SH-SY5Y (cell line): ENCODE measurements around the gene DBH.

Experiments used
- GATA2 ChIP-seq: IDR thresholded peaks from 2 replicates; pipeline ENCODE4 v1.6.1; 2011; ENCODE audit warnings: mild to moderate bottlenecking, low read depth, low read length
- GATA3 ChIP-seq: IDR thresholded peaks from 2 replicates; pipeline ENCODE4 v1.6.1; 2011; ENCODE audit warnings: low read depth, mild to moderate bottlenecking, low read length, moderate library complexity

GRCh38 chr9:133641396-133641655, 5.2 kb downstream of the DBH start:
- TF ChIP-seq GATA2 (no peak), GATA3 (no peak)
